H1 (cell line): ENCODE data around the gene ZNF648. TPM values are rescaled to one million over a fixed set of nuclear protein-coding genes. Genes with fewer than 3 reads are reported as not detected.

ENCODE experiments used
- CTCF ChIA-PET: fragments of 300-600 bp; sonication (Branson Sonifier 250); formaldehyde crosslinking; loops from one replicate; lab custom pipeline; 2021; ENCODE audit not compliant: partially characterized antibody; lab: Charles Lee
- POLR2A ChIA-PET: fragments of 300-600 bp; sonication (Branson Sonifier 250); formaldehyde crosslinking; loops from one replicate; lab custom pipeline; 2021; ENCODE audit warnings: inconsistent platforms; ENCODE audit not compliant: partially characterized antibody; lab: Charles Lee
- DNase-seq, 2 experiments: peaks; one replicate each; pipeline versions ENCODE4 v3.0.0 to v3.0.0-alpha.2; 2010 to 2022; ENCODE audit warnings: low spot score in 2 of 2, low read depth in 1 of 2, mixed read lengths in 1 of 2
- FAIRE-seq: peaks from 2 replicates; lab custom pipeline; 2011; peaks lifted over from hg19 to GRCh38; lab: Jason Lieb, UNC
- H2AFZ ChIP-seq: 2 replicates; pipeline ENCODE4 v1.8.1; 2012; ENCODE audit warnings: low read length, inconsistent platforms
- H2AK5ac ChIP-seq: 2 replicates; pipeline ENCODE4 v1.6.1; 2013; ENCODE audit warnings: low read depth, low read length
- H2BK120ac ChIP-seq: replicated peaks from 2 replicates; pipeline ENCODE3; 2013; ENCODE audit warnings: low read depth, low read length, inconsistent platforms
- H2BK12ac ChIP-seq: 2 replicates; pipeline ENCODE4 v1.6.1; 2013; ENCODE audit warnings: low read depth, low read length
- H2BK15ac ChIP-seq: 2 replicates; pipeline ENCODE4 v1.6.1; 2013; ENCODE audit warnings: low read length
- H2BK20ac ChIP-seq: 2 replicates; pipeline ENCODE4 v1.6.1; 2013; ENCODE audit warnings: low read length
- H2BK5ac ChIP-seq: 2 replicates; pipeline ENCODE4 v1.6.1; 2013; ENCODE audit warnings: low read depth, low read length
- H3K14ac ChIP-seq: 2 replicates; pipeline ENCODE4 v1.6.1; 2013; ENCODE audit warnings: inconsistent platforms; ENCODE audit not compliant: insufficient read length
- H3K18ac ChIP-seq: 2 replicates; pipeline ENCODE4 v1.6.1; 2013; ENCODE audit warnings: low read length; ENCODE audit errors: extremely low read depth
- H3K23ac ChIP-seq: 2 replicates; pipeline ENCODE4 v1.6.1; 2013; ENCODE audit warnings: inconsistent platforms; ENCODE audit not compliant: insufficient read length
- H3K23me2 ChIP-seq: 2 replicates; pipeline ENCODE4 v1.6.1; 2013; ENCODE audit warnings: low read depth, low read length
- H3K27ac ChIP-seq: 2 replicates; pipeline ENCODE4 v1.6.1; 2011; ENCODE audit warnings: low read depth, low read length, inconsistent platforms
- H3K27me3 ChIP-seq, 4 experiments: replicated peaks in 1 of 4; 1 replicate in 1 of 4; 2 replicates in 3 of 4; pipeline versions ENCODE4 v1.6.1 to v1.8.1; 2011 to 2013; ENCODE audit warnings: low read length in 3 of 4, mild to moderate bottlenecking in 3 of 4, inconsistent platforms in 2 of 4, mixed read lengths in 2 of 4, moderate library complexity in 1 of 4; ENCODE audit not compliant: control insufficient read depth in 3 of 4, insufficient read depth in 3 of 4; ENCODE audit errors: extremely low read depth in 1 of 4
- H3K36me3 ChIP-seq, 4 experiments: 2 replicates each; pipeline versions ENCODE4 v1.6.1 to v1.8.1; 2011 to 2013; ENCODE audit warnings: mild to moderate bottlenecking in 4 of 4, low read length in 3 of 4, moderate library complexity in 2 of 4, control low read depth in 1 of 4, inconsistent platforms in 1 of 4; ENCODE audit not compliant: insufficient read depth in 4 of 4, control insufficient read depth in 2 of 4
- H3K4ac ChIP-seq: replicated peaks from 2 replicates; pipeline ENCODE3; 2013; ENCODE audit warnings: low read length, low read depth, mixed read lengths, inconsistent platforms; ENCODE audit not compliant: insufficient read length
- H3K4me1 ChIP-seq, 4 experiments: replicated peaks in 1 of 4; 1 replicate in 1 of 4; 2 replicates in 3 of 4; pipeline versions ENCODE4 v1.6.1 to v1.8.1; 2011 to 2013; ENCODE audit warnings: low read length in 3 of 4, inconsistent platforms in 2 of 4, mixed read lengths in 1 of 4; ENCODE audit not compliant: insufficient read depth in 4 of 4, control insufficient read depth in 3 of 4
- H3K4me2 ChIP-seq, 2 experiments: 2 replicates each; pipeline versions ENCODE4 v1.6.1 to v1.8.1; 2011 to 2013; ENCODE audit warnings: low read depth in 2 of 2, low read length in 2 of 2, control low read depth in 1 of 2, inconsistent platforms in 1 of 2, mild to moderate bottlenecking in 1 of 2; ENCODE audit not compliant: insufficient read depth in 1 of 2
- H3K4me3 ChIP-seq, 4 experiments: fragments of 200-600, 300-600 bp in 1 of 4; sonication (generic), shearing (Covaris generic), sonication (Bioruptor Twin) in 1 of 4; 2 replicates each; pipeline versions ENCODE4 v1.5.1 to v1.8.1; 2011 to 2016; ENCODE audit warnings: low read length in 4 of 4, low read depth in 3 of 4, control low read depth in 2 of 4, inconsistent platforms in 2 of 4, mild to moderate bottlenecking in 2 of 4, mixed read lengths in 1 of 4, moderate library complexity in 1 of 4; ENCODE audit not compliant: insufficient read depth in 2 of 4; ENCODE audit errors: extremely low read depth in 1 of 4
- H3K56ac ChIP-seq: replicated peaks from 2 replicates; pipeline ENCODE3; 2013; ENCODE audit warnings: low read depth, mild to moderate bottlenecking, mixed read lengths, low read length, inconsistent platforms; ENCODE audit not compliant: insufficient read length
- H3K79me1 ChIP-seq: 2 replicates; pipeline ENCODE4 v1.6.1; 2013; ENCODE audit warnings: low read depth, low read length, control low read depth
- H3K79me2 ChIP-seq, 2 experiments: 2 replicates each; pipeline versions ENCODE4 v1.6.1 to v1.8.1; 2012 to 2013; ENCODE audit warnings: low read length in 2 of 2, mild to moderate bottlenecking in 2 of 2, inconsistent platforms in 1 of 2; ENCODE audit not compliant: insufficient read depth in 2 of 2, control insufficient read depth in 1 of 2
- H3K9ac ChIP-seq, 4 experiments: replicated peaks in 1 of 4; 1 replicate in 1 of 4; 2 replicates in 3 of 4; pipeline versions ENCODE4 v1.6.1 to v1.8.1; 2011 to 2013; ENCODE audit warnings: low read depth in 3 of 4, low read length in 3 of 4, control low read depth in 2 of 4, mild to moderate bottlenecking in 2 of 4, moderate library complexity in 2 of 4, inconsistent platforms in 1 of 4; ENCODE audit errors: extremely low read depth in 1 of 4
- H3K9me3 ChIP-seq, 2 experiments: 2 replicates each; pipeline versions ENCODE4 v1.6.1 to v1.8.1; 2012 to 2013; ENCODE audit warnings: mild to moderate bottlenecking in 2 of 2, moderate library complexity in 2 of 2, control low read depth in 1 of 2, inconsistent platforms in 1 of 2, low read depth in 1 of 2, low read length in 1 of 2, mixed read lengths in 1 of 2; ENCODE audit not compliant: insufficient read depth in 2 of 2
- H4K20me1 ChIP-seq, 2 experiments: replicated peaks in 1 of 2; 2 replicates each; pipeline versions ENCODE3 to v1.8.1; 2011 to 2013; ENCODE audit warnings: inconsistent platforms in 2 of 2, low read length in 2 of 2, mild to moderate bottlenecking in 1 of 2; ENCODE audit not compliant: insufficient read depth in 2 of 2, control insufficient read depth in 1 of 2
- H4K5ac ChIP-seq: 2 replicates; pipeline ENCODE4 v1.6.1; 2013; ENCODE audit warnings: low read length, low read depth, mixed read lengths, inconsistent platforms; ENCODE audit not compliant: insufficient read length
- H4K8ac ChIP-seq: 2 replicates; pipeline ENCODE4 v1.8.0; 2013; ENCODE audit warnings: mild to moderate bottlenecking, moderate library complexity, low read length, inconsistent platforms; ENCODE audit not compliant: insufficient read depth; ENCODE audit errors: extremely low read depth
- H4K91ac ChIP-seq: replicated peaks from 2 replicates; pipeline ENCODE3; 2013; ENCODE audit warnings: low read length, mixed read lengths, inconsistent platforms; ENCODE audit not compliant: insufficient read length
- CBX5 ChIP-seq: fragments of 300-800, 300-1000 bp; sonication (generic); IDR thresholded peaks from 2 replicates; pipeline ENCODE4 v1.7.1; 2016; ENCODE audit warnings: antibody characterized with exemption, low read length, low read depth
- CHD2 ChIP-seq: IDR thresholded peaks from 2 replicates; pipeline ENCODE4 v1.6.1; 2012; ENCODE audit warnings: low read length, improper control_type of control experiment
- CTBP2 ChIP-seq: IDR thresholded peaks from 2 replicates; pipeline ENCODE4 v1.7.0; 2011; ENCODE audit warnings: borderline replicate concordance, mild to moderate bottlenecking, moderate library complexity, mixed read lengths, low read length; ENCODE audit not compliant: insufficient read depth, insufficient read length
- EP300 ChIP-seq, 2 experiments: IDR thresholded peaks; 1 replicate in 1 of 2; 2 replicates in 1 of 2; pipeline ENCODE4 v1.6.1; 2011 to 2012; ENCODE audit warnings: low read depth in 2 of 2, low read length in 2 of 2, mild to moderate bottlenecking in 2 of 2, borderline replicate concordance in 1 of 2, inconsistent platforms in 1 of 2, moderate library complexity in 1 of 2
- EZH2 ChIP-seq: fragments of 200-600 bp; sonication (generic); IDR thresholded peaks from 2 replicates; pipeline ENCODE4 v1.7.1; 2012; ENCODE audit warnings: low read depth, mild to moderate bottlenecking, moderate library complexity, low read length, inconsistent platforms; ENCODE audit not compliant: severe bottlenecking
- GABPA ChIP-seq: IDR thresholded peaks from 2 replicates; pipeline ENCODE4 v1.6.1; 2011; ENCODE audit warnings: mild to moderate bottlenecking, low read length, moderate library complexity, borderline replicate concordance; ENCODE audit not compliant: insufficient read depth
- KDM1A ChIP-seq: fragments of 200-600, 300-600 bp; sonication (generic); IDR thresholded peaks from 2 replicates; pipeline ENCODE4 v1.7.1; 2016; ENCODE audit warnings: mild to moderate bottlenecking, low read length, borderline replicate concordance
- NRF1 ChIP-seq: IDR thresholded peaks from 2 replicates; pipeline ENCODE4 v1.6.1; 2011; ENCODE audit warnings: mild to moderate bottlenecking, low read depth, low read length, improper control_type of control experiment
- PHF8 ChIP-seq: fragments of 200-600 bp; sonication (generic); conservative IDR thresholded peaks from 2 replicates; pipeline ENCODE4 v1.7.1; 2012; ENCODE audit warnings: low read depth, mild to moderate bottlenecking, inconsistent platforms, low read length, moderate library complexity
- RBBP5 ChIP-seq: IDR thresholded peaks from 2 replicates; pipeline ENCODE4 v1.7.1; 2012; ENCODE audit warnings: low read depth, mild to moderate bottlenecking, inconsistent platforms, low read length, moderate library complexity, borderline replicate concordance
- RFX5 ChIP-seq: IDR thresholded peaks from 2 replicates; pipeline ENCODE4 v1.6.1; 2011; ENCODE audit warnings: low read depth, low read length, improper control_type of control experiment, borderline replicate concordance
- SP2 ChIP-seq: IDR thresholded peaks from 2 replicates; pipeline ENCODE4 v1.6.1; 2012; ENCODE audit warnings: mild to moderate bottlenecking, low read length, inconsistent platforms
- TCF12 ChIP-seq: IDR thresholded peaks from 2 replicates; pipeline ENCODE4 v1.6.1; 2011; ENCODE audit warnings: low read depth, mild to moderate bottlenecking, low read length
- WGBS, 2 experiments: shearing (Covaris generic) in 1 of 2; methylation state at CpG; one replicate each; pipeline versions ENCODE4 v1.1.6 to v1.1.7; 2013 to 2015; ENCODE audit warnings: low lambda C conversion rate in 2 of 2, mixed read lengths in 2 of 2, inconsistent platforms in 1 of 2, low coverage in 1 of 2, missing lambda C conversion rate in 1 of 2; ENCODE audit not compliant: insufficient replicate concordance in 2 of 2, insufficient coverage in 1 of 2, insufficient read length in 1 of 2; ENCODE audit errors: extremely low coverage in 1 of 2, missing lambda C conversion rate in 1 of 2; 5-methylcytosine and 5-hydroxymethylcytosine counted together
- polyA plus RNA-seq, 7 experiments: library from polyadenylated mRNA; depleted of rRNA in 3 of 7; stranded (reverse) in 5 of 7; unstranded in 2 of 7; fragments of >200 nt in 5 of 7; fragments of 200-250 nt in 2 of 7; gene quantifications; 1 replicate in 5 of 7; 2 replicates in 1 of 7; 4 replicates in 1 of 7; pipeline versions ENCODE4 v1.2.1 to v1.2.3, GENCODE V29; 2011 to 2013; ENCODE audit warnings: missing spikeins in 2 of 7, mixed read lengths in 2 of 7
- total RNA-seq: library from RNA; stranded (reverse); fragmentation: NEBNext Ultra II Directional; extraction: Animal tissue kit (Norgen Biotek cat#: 25700); gene quantifications from 2 replicates; pipeline ENCODE4 v1.2.1, GENCODE V29; 2021
- TF ChIP-seq, protein P1 (sequence below): IDR thresholded peaks from 2 replicates; pipeline ENCODE4 v1.6.1; 2011; ENCODE audit warnings: low read depth, mild to moderate bottlenecking, low read length; ENCODE audit not compliant: insufficient read depth

Gene ZNF648
- total and polyA plus RNA-seq, 2 of the 8 experiments (the other 6 are each of a cell fraction or from before 2014, with no cell fraction given): 0.20 to 0.53 TPM

GRCh38 chr1:182038220-182038619, 23.3 kb downstream of the ZNF648 start:
- no peak overlapping the region for H3K23ac ChIP-seq
- H2BK120ac ChIP-seq: no peak overlapping the region
- H2BK15ac ChIP-seq: no peak overlapping the region
- no peak overlapping the region for H3K56ac ChIP-seq
- no peak overlapping the region for H3K4me2 ChIP-seq
- no peak overlapping the region for H3K18ac ChIP-seq
- peaks cover 15 to 20% of the 10 kb centered on the region in 2 experiments for H3K9me3 ChIP-seq
- H3K9ac ChIP-seq: no peak overlapping the region
- no peak overlapping the region for H3K4ac ChIP-seq
- H2AFZ ChIP-seq: no peak overlapping the region
- H3K4me1 ChIP-seq: no peaks in the 10 kb centered on the region
- H3K14ac ChIP-seq: no peak overlapping the region
- H2BK20ac ChIP-seq: no peak overlapping the region
- H3K79me2 ChIP-seq: no peaks in the 10 kb centered on the region
- H2BK12ac ChIP-seq: no peak overlapping the region
- H4K91ac ChIP-seq: no peak overlapping the region
- H4K20me1 ChIP-seq: no peaks in the 10 kb centered on the region
- no peaks in the 10 kb centered on the region for H3K79me1 ChIP-seq
- no peak for FAIRE-seq
- H4K8ac ChIP-seq: no peak overlapping the region
- H3K23me2 ChIP-seq: no peaks in the 10 kb centered on the region
- H3K27ac ChIP-seq: no peak overlapping the region
- H3K27me3 ChIP-seq: no peaks in the 10 kb centered on the region
- H2AK5ac ChIP-seq: no peak overlapping the region
- no peak for DNase-seq
- H4K5ac ChIP-seq: no peak overlapping the region
- H2BK5ac ChIP-seq: no peak overlapping the region
- H3K36me3 ChIP-seq: no peaks in the 10 kb centered on the region; a peak in 1 of 8 replicates
- ChIA-PET POLR2A (no interaction called here), CTCF (interaction anchor here (3.1 kb wide), 1 partner anchor 16 kb away, joined by 17 read pairs; no protein-coding TSS in a partner anchor)
- WGBS, 2 experiments: 91% methylated on average over 2 of the region's 2 CpGs; no CpG with 5 or more reads in 1 of the 2 experiments
- no peak overlapping the region for H3K4me3 ChIP-seq
- TF ChIP-seq, protein P1, sequence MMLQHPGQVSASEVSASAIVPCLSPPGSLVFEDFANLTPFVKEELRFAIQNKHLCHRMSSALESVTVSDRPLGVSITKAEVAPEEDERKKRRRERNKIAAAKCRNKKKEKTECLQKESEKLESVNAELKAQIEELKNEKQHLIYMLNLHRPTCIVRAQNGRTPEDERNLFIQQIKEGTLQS: no peak
- TF ChIP-seq RFX5 (no peak), CHD2 (no peak), GABPA (no peak), NRF1 (no peak), PHF8 (no peak), SP2 (no peak), TCF12 (no peak), KDM1A (no peak), EZH2 (no peak), CTBP2 (no peak), RBBP5 (no peak), CBX5 (no peak), EP300 (IDR thresholded peaks at IDR 0.05; ENCODE audit: borderline replicate concordance in 1 of 2, low read depth in 2 of 2, low read length in 2 of 2) (no peak)
